ENCODE measurements around the gene LRFN4.
A peak's percentile ranks its signal among the peaks of the same experiment; 100 is the strongest.

LRFN4 gene

DNA sequence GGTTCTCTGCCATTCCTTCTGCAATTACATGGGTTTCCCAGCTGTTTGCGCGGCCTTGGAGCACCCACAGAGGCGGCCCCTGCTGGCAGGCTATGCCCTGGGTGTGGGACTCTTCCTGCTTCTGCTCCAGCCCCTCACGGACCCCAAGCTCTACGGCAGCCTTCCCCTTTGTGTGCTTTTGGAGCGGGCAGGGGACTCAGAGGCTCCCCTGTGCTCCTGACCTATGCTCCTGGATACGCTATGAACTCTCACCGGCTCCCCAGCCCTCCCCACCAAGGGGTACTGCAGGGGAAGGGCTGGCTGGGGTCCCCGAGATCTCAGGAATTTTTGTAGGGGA is 11.0 kb upstream of the LRFN4 start:
- DNase-seq: no peak

GRCh38 chr11:66846671-66847091 is 10.2 kb upstream of the LRFN4 start:
- no peak for DNase-seq

- DNase-seq: no peak
These were observed 9.2 kb upstream of the LRFN4 start for GRCh38 chr11:66847461-66848232.

GRCh38 chr11:66848671-66849500 is 8.0 kb upstream of the LRFN4 start:
- DNase-seq: peak; percentile 2

DNA sequence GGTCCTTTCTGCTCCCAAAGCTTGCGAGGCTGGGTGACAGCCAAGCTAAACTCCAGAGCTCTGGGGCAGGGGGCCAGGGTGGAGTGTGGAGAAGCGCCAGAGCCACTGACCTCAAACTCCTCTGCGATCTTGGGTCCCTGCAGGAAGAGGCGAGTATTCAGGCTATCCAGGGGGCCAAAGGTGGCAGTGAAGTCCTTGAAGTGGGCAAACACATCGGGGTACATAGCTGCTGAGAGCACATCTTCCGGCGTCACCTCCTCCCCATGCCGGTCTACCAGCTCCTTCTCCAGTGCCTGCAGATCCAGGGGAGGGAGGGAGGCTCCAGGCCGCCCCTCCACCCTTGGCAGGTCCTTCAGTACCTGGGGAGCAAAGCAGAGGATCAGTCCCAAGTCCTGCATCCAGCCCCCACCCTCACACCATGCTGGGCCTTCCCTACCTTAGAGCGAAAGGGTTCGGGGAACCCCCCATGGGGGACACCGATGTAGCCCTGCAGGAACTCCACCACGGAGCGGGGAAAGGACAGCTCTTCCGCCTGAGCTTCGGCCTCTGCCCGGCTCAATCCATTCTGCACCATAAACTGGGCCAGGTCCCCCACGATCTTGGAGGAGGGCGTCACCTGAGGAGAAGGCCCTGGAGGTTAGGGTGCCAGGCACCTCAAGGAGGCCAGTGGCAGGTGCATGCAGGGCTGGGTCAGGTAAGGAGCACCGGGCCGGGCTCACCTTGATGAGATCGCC is 7.2 kb upstream of the LRFN4 start:
- no peak for DNase-seq

DNA sequence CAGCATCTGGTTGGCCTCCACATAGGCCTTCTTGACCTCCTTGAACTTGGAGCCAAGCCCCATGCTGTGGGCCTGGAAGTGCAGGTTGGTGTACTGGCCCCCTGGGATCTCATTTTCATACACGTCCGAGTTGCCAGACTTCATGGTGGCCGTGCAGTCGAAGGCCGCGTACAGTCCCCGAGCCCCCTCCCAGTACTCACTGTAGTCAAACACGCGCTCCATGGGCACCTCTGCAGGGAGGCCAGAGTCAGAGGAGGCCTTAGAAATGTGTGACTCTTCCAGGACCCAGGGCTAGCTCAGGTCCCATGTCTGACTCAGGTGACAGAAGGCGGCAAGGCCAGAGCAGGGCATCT is 6.7 kb upstream of the LRFN4 start:
- peak; percentile 0 for DNase-seq

DNA sequence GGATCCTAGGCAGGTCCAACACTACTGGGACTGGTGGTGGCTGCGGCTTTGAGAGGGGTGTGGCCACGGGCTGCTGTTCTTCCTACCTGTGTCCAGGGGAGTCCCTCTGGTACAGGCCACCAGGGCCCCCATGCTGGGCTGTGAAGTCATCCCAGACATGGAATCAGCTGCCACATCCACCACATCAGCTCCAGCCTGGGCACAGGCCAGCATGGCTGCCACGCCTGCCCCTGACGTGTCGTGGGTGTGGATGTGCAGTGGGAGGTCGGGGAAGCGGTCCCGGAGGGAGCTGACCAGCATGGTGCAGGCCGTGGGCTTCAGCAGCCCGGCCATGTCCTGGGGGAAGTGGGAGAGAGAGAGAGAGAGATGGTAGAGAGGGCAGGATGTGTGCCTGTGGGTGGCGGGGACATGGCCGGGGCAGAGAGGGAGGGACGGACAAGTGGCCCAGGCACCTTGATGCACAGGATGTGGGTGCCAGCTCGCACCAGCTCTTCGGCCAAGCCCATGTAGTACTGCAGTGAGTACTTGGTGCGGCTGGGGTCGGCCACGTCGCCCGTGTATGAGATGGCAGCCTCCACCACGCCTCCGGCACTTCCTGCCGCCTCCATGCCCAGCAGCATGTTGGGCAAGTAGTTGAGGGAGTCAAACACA is 6.2 kb upstream of the LRFN4 start:
- DNase-seq: no peak

DNA sequence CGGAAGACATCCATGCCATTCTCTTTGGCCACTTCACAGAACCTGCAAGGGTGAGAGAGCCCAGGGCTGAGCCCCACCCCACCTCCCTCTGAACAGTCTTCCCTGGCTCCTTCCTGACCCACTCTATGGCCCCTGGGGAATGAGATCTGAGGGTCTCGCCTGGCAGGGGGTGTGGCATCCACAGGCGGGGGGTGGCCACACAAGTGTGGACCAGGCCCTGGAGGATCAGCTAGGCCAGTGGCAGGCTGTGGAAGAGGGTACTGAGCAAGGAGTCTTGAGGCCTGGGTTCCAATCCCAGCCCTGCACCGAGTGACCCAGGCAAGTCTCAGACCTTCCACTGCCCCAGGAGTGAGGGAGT is 5.6 kb upstream of the LRFN4 start:
- no peak for DNase-seq

DNA sequence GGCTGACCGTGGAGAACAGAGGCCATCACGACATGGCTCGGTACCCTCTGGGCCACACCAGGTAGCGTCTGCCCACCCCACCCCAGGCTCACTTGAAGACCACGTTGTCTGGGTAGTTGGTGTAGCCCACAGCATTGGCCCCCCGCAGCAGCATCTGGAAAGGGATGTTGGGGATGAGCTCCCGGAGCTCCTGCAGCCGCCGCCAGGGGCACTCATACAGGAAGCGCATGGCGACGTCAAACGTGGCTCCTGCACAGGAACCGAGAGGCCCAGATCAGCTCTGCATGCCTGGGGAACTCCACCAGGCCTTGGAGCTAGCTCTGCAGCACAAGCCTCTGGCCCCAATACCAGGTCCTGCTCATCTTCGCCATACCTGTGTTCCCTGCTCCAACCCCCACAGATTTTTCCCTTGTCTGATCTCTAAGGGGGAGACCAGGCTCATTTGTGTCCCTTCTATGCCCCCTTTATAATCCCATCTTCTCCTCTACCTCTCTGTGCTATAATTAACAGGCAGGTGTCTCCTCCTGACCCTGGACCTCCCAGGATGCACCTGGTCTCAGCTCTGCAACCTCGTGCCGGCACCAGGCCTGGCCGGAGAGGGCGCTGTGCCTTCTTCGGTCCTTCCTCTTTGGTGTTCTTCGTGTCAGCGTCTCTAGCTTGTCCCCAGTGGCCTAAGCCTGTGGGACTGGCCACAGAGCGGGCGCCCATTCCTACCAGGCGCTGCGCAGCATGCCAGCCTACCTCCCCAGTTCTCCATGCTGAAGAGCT is 5.0 kb upstream of the LRFN4 start:
- peak; percentile 52 for DNase-seq

DNA sequence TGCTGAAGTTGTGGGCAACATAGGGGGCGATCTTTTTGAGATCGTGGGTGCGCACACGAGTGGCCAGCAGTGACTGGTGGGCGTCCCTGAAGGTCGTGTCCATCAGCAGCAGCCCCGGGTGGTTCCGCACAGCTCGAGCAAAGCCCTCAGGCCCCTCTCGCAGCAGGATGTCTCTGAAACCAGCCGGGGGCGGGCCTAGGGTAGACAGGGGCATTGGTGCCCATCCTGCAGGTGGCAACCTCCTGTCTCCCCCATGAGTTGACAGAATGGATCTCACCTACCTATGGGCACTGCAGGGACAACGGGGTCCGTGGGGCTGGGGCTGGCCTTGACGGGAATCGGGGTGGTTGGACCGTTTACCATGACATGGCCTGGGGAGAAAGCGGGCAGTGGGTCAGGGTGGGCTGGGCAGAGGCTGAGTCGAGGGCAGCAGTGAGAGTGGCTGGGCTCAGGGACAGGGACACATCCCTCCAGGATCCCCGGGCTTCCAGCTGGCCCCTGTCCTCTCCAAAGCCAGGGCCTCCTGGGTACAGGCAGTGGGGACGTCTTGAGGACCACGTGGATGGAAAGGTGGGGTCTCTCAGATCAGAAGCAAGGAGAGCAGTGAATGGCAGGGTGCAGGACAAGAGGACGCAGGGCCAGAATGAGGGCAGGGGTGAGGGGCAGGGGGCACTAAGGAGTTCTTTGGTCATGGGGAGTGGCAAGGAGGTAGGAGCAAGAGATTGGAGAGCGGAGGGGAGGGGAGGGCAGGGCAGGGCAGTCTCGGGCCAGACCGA is 4.2 kb upstream of the LRFN4 start:
- DNase-seq: no peak

- no peak for DNase-seq
These were observed 3.3 kb upstream of the LRFN4 start for GRCh38 chr11:66853242-66854229.

DNA sequence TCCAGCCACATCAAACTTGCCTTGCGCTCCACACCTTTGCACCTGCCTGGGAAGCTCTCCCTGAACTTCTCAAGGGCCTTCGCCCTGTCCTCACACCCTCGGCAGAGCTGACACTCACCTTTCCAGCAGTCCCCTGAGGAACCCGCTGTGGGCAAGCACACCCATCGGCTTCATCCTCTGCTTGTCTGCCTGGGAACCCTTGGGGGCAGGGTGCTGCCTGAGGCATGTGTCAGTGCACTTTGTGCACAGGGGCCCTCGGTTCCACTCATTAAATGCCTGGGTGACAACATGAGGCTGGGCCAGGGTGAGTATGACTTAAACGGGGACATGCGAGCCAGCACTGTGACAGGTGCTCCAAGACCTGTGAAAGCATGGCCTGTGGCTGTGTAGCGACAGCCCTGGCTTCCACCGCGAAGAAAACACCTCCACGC is 2.6 kb upstream of the LRFN4 start:
- no peak for DNase-seq

DNA sequence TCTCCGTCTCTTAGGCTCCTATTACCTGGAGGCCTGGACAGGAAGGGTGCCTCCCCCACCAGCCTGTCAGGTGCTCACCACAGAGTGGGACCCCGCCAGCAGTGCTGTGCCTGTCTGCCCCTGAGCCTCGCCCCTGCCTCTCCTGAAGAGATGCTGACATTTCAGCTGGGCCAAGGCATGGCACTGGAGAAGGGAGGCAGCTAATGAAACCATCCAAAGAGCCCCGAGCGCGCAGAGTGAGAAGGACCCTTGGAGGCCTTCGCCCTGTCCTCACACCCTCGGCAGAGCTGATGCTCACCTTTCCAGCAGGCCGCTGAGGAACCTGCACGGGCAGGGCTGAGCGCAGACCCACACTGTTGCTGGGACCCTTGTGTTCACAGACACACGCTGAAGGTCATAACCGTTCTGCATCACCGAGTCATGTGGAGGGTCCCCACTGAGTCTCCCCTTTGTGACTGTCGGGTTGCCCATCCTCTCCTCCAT is 2.1 kb upstream of the LRFN4 start:
- DNase-seq: no peak

- DNase-seq: peak; percentile 94
These were observed 1.0 kb upstream of the LRFN4 start for GRCh38 chr11:66855574-66856495.

GRCh38 chr11:66857234-66857926 is 516 bp downstream of the LRFN4 start:
- peak; percentile 31 for DNase-seq

- no peak for DNase-seq
These were observed 992 bp downstream of the LRFN4 start for GRCh38 chr11:66857927-66858185.

- no peak for DNase-seq
These were observed 1.5 kb downstream of the LRFN4 start for GRCh38 chr11:66858186-66858938.

Measured in stimulated activated CD4-positive, alpha-beta T cell treated with anti-CD3 and anti-CD28 coated beads, Interleukin-15, amount 100 ng/mL, for 24 hours (primary cell).